Aorta (tissue), 5 donors: ENCODE data around the gene MZT2B. TPM values are rescaled to one million over a fixed set of nuclear protein-coding genes. Genes with fewer than 3 reads are reported as not detected.
"Not testable (repeated sequence)": the region's sequence is repeated elsewhere in the genome, so short reads cannot be mapped to it uniquely, and the experiment has no call there.

Experiments
- ATAC-seq: fragments of 200-7000 bp; cut with Tn5 transposase; one replicate; pipeline ENCODE4 v1.9.1; 2022; ENCODE audit warnings: moderate library complexity; ENCODE audit not compliant: low FRiP score
- DNase-seq, 2 donors: peaks; one replicate each; pipeline ENCODE4 v3.0.0-alpha.2; 2020
- H3K27ac ChIP-seq, 2 donors: one replicate each; pipeline ENCODE4 v1.5.1; 2013; ENCODE audit warnings: low read length in 2 of 2, mild to moderate bottlenecking in 2 of 2, moderate library complexity in 2 of 2, control low read depth in 1 of 2, inconsistent platforms in 1 of 2, low read depth in 1 of 2
- H3K27me3 ChIP-seq, 2 donors: one replicate each; pipeline ENCODE4 v1.6.1; 2013; ENCODE audit warnings: control low read depth in 1 of 2, low read length in 1 of 2, mild to moderate bottlenecking in 1 of 2, moderate library complexity in 1 of 2; ENCODE audit not compliant: insufficient read depth in 2 of 2, control insufficient read depth in 1 of 2
- H3K36me3 ChIP-seq, 2 donors: one replicate each; pipeline ENCODE4 v1.6.1; 2013; ENCODE audit warnings: control low read depth in 1 of 2, low read length in 1 of 2, mild to moderate bottlenecking in 1 of 2; ENCODE audit not compliant: insufficient read depth in 2 of 2, control insufficient read depth in 1 of 2
- H3K4me1 ChIP-seq, 2 donors: one replicate each; pipeline ENCODE4 v1.6.1; 2013; ENCODE audit warnings: low read length in 2 of 2, control low read depth in 1 of 2, mild to moderate bottlenecking in 1 of 2, moderate library complexity in 1 of 2; ENCODE audit not compliant: insufficient read depth in 2 of 2, control insufficient read depth in 1 of 2
- H3K4me3 ChIP-seq, 2 donors: one replicate each; pipeline ENCODE4 v1.5.1; 2013; ENCODE audit warnings: low read length in 2 of 2, control low read depth in 1 of 2, mild to moderate bottlenecking in 1 of 2
- H3K9me3 ChIP-seq: one replicate; pipeline ENCODE4 v1.6.1; 2013; ENCODE audit warnings: mild to moderate bottlenecking, low read length; ENCODE audit not compliant: control insufficient read depth
- WGBS, 2 donors: extraction: QIAGEN DNeasy Blood & Tissue Kit; methylation state at CpG; one replicate each; pipeline ENCODE4 v1.1.7; 2013; 5-methylcytosine and 5-hydroxymethylcytosine counted together
- intact Hi-C, 2 donors: fragments of 100-400 bp; cut with DNase I; formaldehyde crosslinking; loops; one replicate each; pipeline versions ENCODE4 v1.14.2 to v1.15.0; 2022
- polyA plus RNA-seq, 2 donors: library from polyadenylated mRNA; stranded (reverse); fragments of 200-250 nt; gene quantifications; one replicate each; pipeline ENCODE4 v1.2.3, GENCODE V29; 2013
- total RNA-seq, 2 donors: library from RNA; stranded (reverse); fragmentation: NEBNext Ultra II Directional; extraction: Animal tissue kit (Norgen Biotek cat#: 25700); gene quantifications; one replicate each; pipeline ENCODE4 v1.2.1, GENCODE V29; 2021
- donor health status: healthy with polysubstance abuse.
- donor health status: Bipolar disorder and iron deficiency.
- donor health status: DM: no; HTN: no; CAD: no.
- donor health status: DM: no; HTN: no; CAD: no.
- donor health status: DM: yes; HTN: yes; CAD: no.

MZT2B gene
- total and polyA plus RNA-seq, 4 donors = 172 to 234 (median 189) TPM

GRCh38 chr2:130140516-130140915 is 41.5 kb upstream of the MZT2B start:
- H3K9me3 ChIP-seq, ATAC-seq, intact Hi-C loops, H3K27ac ChIP-seq, H3K36me3 ChIP-seq, H3K4me3 ChIP-seq, H3K4me1 ChIP-seq, H3K27me3 ChIP-seq: not testable (repeated sequence)
- WGBS, 2 donors = 93 to 95% methylated on average over 4 to 7 of the region's 7 CpGs
- peak in 1 of 2 donors; percentile 21 for DNase-seq

GRCh38 chr2:130141002-130141401 is 41.1 kb upstream of the MZT2B start:
- H3K9me3 ChIP-seq, H3K27ac ChIP-seq, ATAC-seq, H3K36me3 ChIP-seq, intact Hi-C loops, H3K27me3 ChIP-seq, H3K4me1 ChIP-seq, H3K4me3 ChIP-seq, DNase-seq: not testable (repeated sequence)
- WGBS, 2 donors = 94% methylated on average over 4 of the region's 6 CpGs

- H3K9me3 ChIP-seq, intact Hi-C loops, H3K4me1 ChIP-seq, H3K4me3 ChIP-seq, ATAC-seq, H3K27ac ChIP-seq, H3K36me3 ChIP-seq, H3K27me3 ChIP-seq: not testable (repeated sequence)
- DNase-seq = peak in 1 of 2 donors; percentile 54
- WGBS, 2 donors = 91 to 94% methylated on average over 11 to 18 of the region's 22 CpGs
Observed at GRCh38 chr2:130141645-130142370, 40.3 kb upstream of the MZT2B start.

- H3K9me3 ChIP-seq, H3K27me3 ChIP-seq, H3K27ac ChIP-seq, ATAC-seq, H3K4me3 ChIP-seq, H3K36me3 ChIP-seq, intact Hi-C loops, H3K4me1 ChIP-seq: not testable (repeated sequence)
- whole genome bisulfite sequencing, 2 donors = 92 to 94% methylated on average over 13 of the region's 13 CpGs
- DNase-seq = peak in 1 of 2 donors; percentile 48
Observed at GRCh38 chr2:130142396-130143265, 39.4 kb upstream of the MZT2B start.

GRCh38 chr2:130143266-130144039 is 38.6 kb upstream of the MZT2B start:
- H3K27me3 ChIP-seq, H3K27ac ChIP-seq, H3K4me1 ChIP-seq, ATAC-seq, H3K36me3 ChIP-seq, H3K9me3 ChIP-seq, H3K4me3 ChIP-seq, intact Hi-C loops: not testable (repeated sequence)
- DNase-seq = peak in 1 of 2 donors; percentile 49
- 53 to 87% methylated on average over 12 to 23 of the region's 28 CpGs for WGBS, 2 donors

- peak within 1 kb of the TSS in 1 of 2 donors; percentile 31 for H3K4me3 ChIP-seq
- 2 to 4% methylated on average over 25 to 30 of the region's 30 CpGs for WGBS, 2 donors
- intact Hi-C loops, H3K27me3 ChIP-seq, H3K27ac ChIP-seq, H3K4me1 ChIP-seq, H3K36me3 ChIP-seq, H3K9me3 ChIP-seq: not testable (repeated sequence)
- ATAC-seq (peak; percentile 73), DNase-seq (peak; percentile 66 to 87)
Observed at GRCh38 chr2:130145006-130145414, 37.1 kb upstream of the MZT2B start, which contains the start of gene CCDC74B. CCDC74B (minus strand) TSS chr2:130145112; CDS start chr2:130144996, 116 bp downstream.

- H3K9me3 ChIP-seq, ATAC-seq, H3K36me3 ChIP-seq, H3K4me1 ChIP-seq, intact Hi-C loops, DNase-seq, H3K4me3 ChIP-seq, H3K27ac ChIP-seq, H3K27me3 ChIP-seq: not testable (repeated sequence)
- WGBS, 2 donors = 43 to 44% methylated on average over 6 of the region's 6 CpGs
Observed at GRCh38 chr2:130148515-130148914, 33.5 kb upstream of the MZT2B start.
